ENCODE data around the gene AP1S1.

The AP1S1 gene

GRCh38 chr7:101124376-101125056 is 29.8 kb upstream of the AP1S1 start:
- no peak for TF ChIP-seq EZH2phosphoT487 (IDR thresholded peaks at IDR 0.05; ENCODE audit: low read length)
- no peak for TF ChIP-seq CTCF (IDR thresholded peaks at IDR 0.05; ENCODE audit: low read length)
- no peak for TF ChIP-seq EZH2 (optimal IDR thresholded peaks at IDR 0.05; ENCODE audit: low read depth, low read length)
- no peaks in the 10 kb centered on the region for H3K36me3 ChIP-seq (replicated peaks; ENCODE audit: insufficient read depth, low read length)
- H3K27ac ChIP-seq (ENCODE audit: low read length) = no peak overlapping the region
- no peaks in the 10 kb centered on the region for H3K9me3 ChIP-seq (replicated peaks; ENCODE audit: insufficient read depth, low read length)
- no peak overlapping the region for H3K4me3 ChIP-seq (ENCODE audit: low read length)
- H3K27me3 ChIP-seq (replicated peaks; ENCODE audit: insufficient read depth, low read length) = peaks cover 93% of the 10 kb centered on the region
- no peaks in the 10 kb centered on the region for H3K79me2 ChIP-seq (ENCODE audit: low read length)
- H4K20me1 ChIP-seq (ENCODE audit: insufficient read depth, low read length) = no peaks in the 10 kb centered on the region
- no peaks in the 10 kb centered on the region for H3F3A ChIP-seq (ENCODE audit: insufficient read depth, low read length)
- no peak overlapping the region for H2AFZ ChIP-seq (ENCODE audit: low read length)
- H3K9me2 ChIP-seq (replicated peaks; ENCODE audit: insufficient read depth, low read length) = no peaks in the 10 kb centered on the region
- H3K4me1 ChIP-seq (ENCODE audit: low read length) = peaks cover 16% of the 10 kb centered on the region
- no peak overlapping the region for H3K4me2 ChIP-seq (ENCODE audit: low read depth, low read length)
- H3K9ac ChIP-seq (ENCODE audit: low read length) = no peak overlapping the region
- no peak for DNase-seq

- no peaks in the 10 kb centered on the region for H3K79me2 ChIP-seq (ENCODE audit: low read length)
- H3K4me3 ChIP-seq (ENCODE audit: low read length) = peak overlapping the region; percentile 7; the same call in 1 of the 2 replicates
- TF ChIP-seq EZH2phosphoT487 (IDR thresholded peaks at IDR 0.05; ENCODE audit: low read length) (no peak), EZH2 (optimal IDR thresholded peaks at IDR 0.05; ENCODE audit: low read depth, low read length) (no peak)
- no peaks in the 10 kb centered on the region for H3K9me2 ChIP-seq (replicated peaks; ENCODE audit: insufficient read depth, low read length)
- H2AFZ ChIP-seq (ENCODE audit: low read length) = peak overlapping the region; percentile 20; the same call in 1 of the 2 replicates
- peak overlapping the region; percentile 56 for H3K4me2 ChIP-seq (ENCODE audit: low read depth, low read length)
- no peaks in the 10 kb centered on the region for H3K9me3 ChIP-seq (replicated peaks; ENCODE audit: insufficient read depth, low read length)
- no peak overlapping the region for H3K27ac ChIP-seq (ENCODE audit: low read length)
- no peaks in the 10 kb centered on the region for H3F3A ChIP-seq (ENCODE audit: insufficient read depth, low read length)
- no peak overlapping the region; the same call in 1 of the 2 replicates for H3K9ac ChIP-seq (ENCODE audit: low read length)
- no peak for DNase-seq
- no peaks in the 10 kb centered on the region for H4K20me1 ChIP-seq (ENCODE audit: insufficient read depth, low read length)
- H3K27me3 ChIP-seq (replicated peaks; ENCODE audit: insufficient read depth, low read length) = peaks cover 92% of the 10 kb centered on the region
- H3K36me3 ChIP-seq (replicated peaks; ENCODE audit: insufficient read depth, low read length) = no peaks in the 10 kb centered on the region
- peaks cover 16% of the 10 kb centered on the region for H3K4me1 ChIP-seq (ENCODE audit: low read length)
Observed at GRCh38 chr7:101125989-101126650, 28.2 kb upstream of the AP1S1 start.

GRCh38 chr7:101126651-101127459 is 27.4 kb upstream of the AP1S1 start, which contains the start of gene SERPINE1:
TSS of gene SERPINE1 (plus strand) at chr7:101127104. CDS start at chr7:101128394, 1,290 bp downstream.
- H3K4me3 ChIP-seq (ENCODE audit: low read length) = peak within 1 kb of the TSS; percentile 7; the same call in 1 of the 2 replicates
- H3K27me3 ChIP-seq (replicated peaks; ENCODE audit: insufficient read depth, low read length) = peaks cover 91% of the 10 kb centered on the region
- no peaks in the 10 kb centered on the region for H4K20me1 ChIP-seq (ENCODE audit: insufficient read depth, low read length)
- no peaks in the 10 kb centered on the region for H3K9me3 ChIP-seq (replicated peaks; ENCODE audit: insufficient read depth, low read length)
- no peak within 1 kb of the TSS for H3K27ac ChIP-seq (ENCODE audit: low read length)
- peaks cover 16% of the 10 kb centered on the region for H3K4me1 ChIP-seq (ENCODE audit: low read length)
- no peaks in the 10 kb centered on the region for H3F3A ChIP-seq (ENCODE audit: insufficient read depth, low read length)
- H3K9me2 ChIP-seq (replicated peaks; ENCODE audit: insufficient read depth, low read length) = no peaks in the 10 kb centered on the region
- H3K9ac ChIP-seq (ENCODE audit: low read length) = no peak within 1 kb of the TSS; the same call in 1 of the 2 replicates
- peak within 1 kb of the TSS; percentile 56 for H3K4me2 ChIP-seq (ENCODE audit: low read depth, low read length)
- H3K36me3 ChIP-seq (replicated peaks; ENCODE audit: insufficient read depth, low read length) = no peaks in the 10 kb centered on the region
- no peaks in the 10 kb centered on the region for H3K79me2 ChIP-seq (ENCODE audit: low read length)
- peak; percentile 46 for DNase-seq
- H2AFZ ChIP-seq (ENCODE audit: low read length) = peak within 1 kb of the TSS; percentile 20; the same call in 1 of the 2 replicates
- TF ChIP-seq EZH2phosphoT487 (IDR thresholded peaks at IDR 0.05; ENCODE audit: low read length) (no peak), EZH2 (optimal IDR thresholded peaks at IDR 0.05; ENCODE audit: low read depth, low read length) (no peak), CTCF (IDR thresholded peaks at IDR 0.05; ENCODE audit: low read length) (peak; percentile 25; the same call in 1 of the 2 replicates)
